ENCODE data around the gene ANKRD27. TPM values are rescaled to one million over a fixed set of nuclear protein-coding genes. Genes with fewer than 3 reads are reported as not detected.

The ANKRD27 gene
- total RNA-seq, 1 experiment from 2014 or later, result 48.1 TPM

DNA sequence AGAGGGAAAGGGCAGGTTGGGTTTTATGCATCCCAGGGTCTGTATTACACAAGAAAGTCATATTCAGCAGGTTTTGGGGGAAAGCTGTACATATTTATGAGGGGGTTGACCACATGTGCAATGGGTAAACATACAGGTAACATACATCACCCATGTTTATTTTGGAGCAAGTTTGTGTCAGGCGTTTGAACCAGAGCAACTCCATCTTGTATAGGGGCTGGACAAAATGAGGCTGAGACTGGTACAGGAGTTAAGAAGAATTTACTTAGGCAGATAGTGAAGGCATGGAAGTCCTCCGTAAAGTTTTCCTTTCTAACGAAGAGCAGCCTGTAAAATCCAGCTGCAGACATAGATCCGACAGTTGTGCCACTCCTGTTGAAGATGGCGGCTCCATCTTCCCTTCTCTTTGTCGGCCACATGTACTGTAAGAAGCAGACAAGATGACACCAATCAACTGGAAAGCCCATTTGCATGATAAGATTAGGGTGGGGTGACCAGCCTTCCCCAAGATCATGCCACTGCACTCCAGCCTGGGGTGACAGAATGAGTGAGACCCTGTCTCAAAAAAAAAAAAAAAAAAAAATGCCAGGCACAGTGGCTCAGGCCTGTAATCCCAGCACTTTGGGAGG, 12.0 kb upstream of the ANKRD27 start:
- no peak overlapping the region for H3K4me2 ChIP-seq (ENCODE audit: low read length)
- DNase-seq (ENCODE audit: low read depth, low spot score), result no peak
- H3K4me3 ChIP-seq (replicated peaks in 1 of 2; ENCODE audit: low read depth in 1 of 2, low read length in 2 of 2), result no peak overlapping the region
- no peaks in the 10 kb centered on the region for H3K9me3 ChIP-seq (ENCODE audit: control insufficient read depth in 1 of 2, insufficient read depth in 1 of 2, low read depth in 1 of 2, low read length in 2 of 2)
- H3K36me3 ChIP-seq (ENCODE audit: control insufficient read depth in 1 of 2, insufficient read depth in 2 of 2, low read length in 2 of 2), result no peaks in the 10 kb centered on the region
- no peaks in the 10 kb centered on the region for H3K27me3 ChIP-seq (ENCODE audit: insufficient read depth, low read length)
- H2AFZ ChIP-seq (ENCODE audit: low read depth, low read length, poor library complexity, severe bottlenecking), result no peak overlapping the region
- peaks cover 16% of the 10 kb centered on the region in 2 experiments for H3K4me1 ChIP-seq (ENCODE audit: control insufficient read depth in 1 of 2, insufficient read depth in 2 of 2, low read length in 2 of 2)
- no peak for ATAC-seq
- no peaks in the 10 kb centered on the region for H3K9me2 ChIP-seq (ENCODE audit: insufficient read depth)
- H4K20me1 ChIP-seq (ENCODE audit: insufficient read depth), result no peaks in the 10 kb centered on the region
- BruUV-seq (replicated peaks), result no TSS peak
- ChIA-PET POLR2A (interaction anchor here (0.7 kb wide), 1 partner anchor 355 kb away, joined by 3 read pairs; no protein-coding TSS in a partner anchor), RAD21 (ENCODE audit: low non-redundant PET in 1 of 2, low total read pairs in 2 of 2, uncharacterized antibody in 2 of 2, unreplicated experiment in 2 of 2) (no interaction called here), CTCF (no interaction called here)
- no peak overlapping the region for H3K27ac ChIP-seq (ENCODE audit: low read depth, low read length)
- intact Hi-C loops (cut with micrococcal nuclease), result no loop called here
- H3K79me2 ChIP-seq (ENCODE audit: insufficient read depth, low read length), result peaks cover under 1% of the 10 kb centered on the region; the same call in 1 of the 2 replicates
- TF ChIP-seq SIN3A (IDR thresholded peaks at IDR 0.05; ENCODE audit: low read depth) (no peak), ATF3 (IDR thresholded peaks at IDR 0.05) (no peak), CBX3 (IDR thresholded peaks at IDR 0.05; ENCODE audit: low read depth) (no peak), YY1 (IDR thresholded peaks at IDR 0.05; ENCODE audit: extremely low read depth, insufficient replicate concordance, low read depth, low read length) (no peak), EZH2phosphoT487 (IDR thresholded peaks at IDR 0.05; ENCODE audit: borderline replicate concordance) (no peak), JUND (IDR thresholded peaks at IDR 0.05) (no peak), EGR1 (IDR thresholded peaks at IDR 0.05; ENCODE audit: low read depth) (no peak), ZFX (IDR thresholded peaks at IDR 0.05) (no peak), POLR2AphosphoS5 (IDR thresholded peaks at IDR 0.05; ENCODE audit: low read depth, low read length) (no peak), SP1 (IDR thresholded peaks at IDR 0.05; ENCODE audit: low read depth) (no peak), MAX (IDR thresholded peaks at IDR 0.05) (no peak), EZH2 (IDR thresholded peaks at IDR 0.05) (no peak), SRF (IDR thresholded peaks at IDR 0.05; ENCODE audit: low read depth) (no peak), TCF7L2 (IDR thresholded peaks at IDR 0.05; ENCODE audit: borderline replicate concordance, extremely low read depth, insufficient read depth, insufficient read length) (no peak), RAD21 (IDR thresholded peaks at IDR 0.05; ENCODE audit: low read depth) (no peak)
- TF ChIP-seq, protein P1, sequence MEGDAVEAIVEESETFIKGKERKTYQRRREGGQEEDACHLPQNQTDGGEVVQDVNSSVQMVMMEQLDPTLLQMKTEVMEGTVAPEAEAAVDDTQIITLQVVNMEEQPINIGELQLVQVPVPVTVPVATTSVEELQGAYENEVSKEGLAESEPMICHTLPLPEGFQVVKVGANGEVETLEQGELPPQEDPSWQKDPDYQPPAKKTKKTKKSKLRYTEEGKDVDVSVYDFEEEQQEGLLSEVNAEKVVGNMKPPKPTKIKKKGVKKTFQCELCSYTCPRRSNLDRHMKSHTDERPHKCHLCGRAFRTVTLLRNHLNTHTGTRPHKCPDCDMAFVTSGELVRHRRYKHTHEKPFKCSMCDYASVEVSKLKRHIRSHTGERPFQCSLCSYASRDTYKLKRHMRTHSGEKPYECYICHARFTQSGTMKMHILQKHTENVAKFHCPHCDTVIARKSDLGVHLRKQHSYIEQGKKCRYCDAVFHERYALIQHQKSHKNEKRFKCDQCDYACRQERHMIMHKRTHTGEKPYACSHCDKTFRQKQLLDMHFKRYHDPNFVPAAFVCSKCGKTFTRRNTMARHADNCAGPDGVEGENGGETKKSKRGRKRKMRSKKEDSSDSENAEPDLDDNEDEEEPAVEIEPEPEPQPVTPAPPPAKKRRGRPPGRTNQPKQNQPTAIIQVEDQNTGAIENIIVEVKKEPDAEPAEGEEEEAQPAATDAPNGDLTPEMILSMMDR (IDR thresholded peaks at IDR 0.05 in 2 of 3, conservative IDR thresholded peaks at IDR 0.05 in 1 of 3; ENCODE audit: borderline replicate concordance in 1 of 3, insufficient read depth in 1 of 3, low read depth in 2 of 3, low read length in 2 of 3), result no peak
- TF ChIP-seq, protein P2, sequence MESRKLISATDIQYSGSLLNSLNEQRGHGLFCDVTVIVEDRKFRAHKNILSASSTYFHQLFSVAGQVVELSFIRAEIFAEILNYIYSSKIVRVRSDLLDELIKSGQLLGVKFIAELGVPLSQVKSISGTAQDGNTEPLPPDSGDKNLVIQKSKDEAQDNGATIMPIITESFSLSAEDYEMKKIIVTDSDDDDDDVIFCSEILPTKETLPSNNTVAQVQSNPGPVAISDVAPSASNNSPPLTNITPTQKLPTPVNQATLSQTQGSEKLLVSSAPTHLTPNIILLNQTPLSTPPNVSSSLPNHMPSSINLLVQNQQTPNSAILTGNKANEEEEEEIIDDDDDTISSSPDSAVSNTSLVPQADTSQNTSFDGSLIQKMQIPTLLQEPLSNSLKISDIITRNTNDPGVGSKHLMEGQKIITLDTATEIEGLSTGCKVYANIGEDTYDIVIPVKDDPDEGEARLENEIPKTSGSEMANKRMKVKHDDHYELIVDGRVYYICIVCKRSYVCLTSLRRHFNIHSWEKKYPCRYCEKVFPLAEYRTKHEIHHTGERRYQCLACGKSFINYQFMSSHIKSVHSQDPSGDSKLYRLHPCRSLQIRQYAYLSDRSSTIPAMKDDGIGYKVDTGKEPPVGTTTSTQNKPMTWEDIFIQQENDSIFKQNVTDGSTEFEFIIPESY (IDR thresholded peaks at IDR 0.05; ENCODE audit: extremely low read depth, insufficient replicate concordance, low read length), result no peak
- no peak overlapping the region for H3K9ac ChIP-seq (ENCODE audit: low read length)
